ENCODE data around the gene CFAP99.
"Not testable (repeated sequence)": the region's sequence is repeated elsewhere in the genome, so short reads cannot be mapped to it uniquely, and the experiment has no call there.

CFAP99 gene

DNA sequence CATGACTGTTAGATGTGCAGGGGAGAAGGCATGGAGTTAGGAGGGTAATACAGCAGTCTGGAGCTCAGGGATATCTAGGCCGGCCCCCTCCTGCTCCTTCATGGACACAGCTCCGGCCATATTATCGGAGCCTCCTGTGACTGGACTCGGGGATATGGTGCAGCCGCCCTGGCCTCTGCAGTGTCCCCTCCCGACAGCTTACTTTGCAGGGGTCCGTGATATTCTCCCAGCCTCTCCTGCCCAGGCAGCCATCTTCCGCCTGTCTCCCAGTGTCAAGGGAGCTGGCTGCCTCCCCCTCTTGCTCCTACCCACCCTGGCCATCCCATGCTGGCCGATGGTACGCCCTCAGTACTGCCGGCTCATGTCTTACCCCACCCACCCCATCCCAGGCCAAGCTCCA lies 30.3 kb downstream of the CFAP99 start:
- no peak for DNase-seq (ENCODE audit: low read depth)

DNA sequence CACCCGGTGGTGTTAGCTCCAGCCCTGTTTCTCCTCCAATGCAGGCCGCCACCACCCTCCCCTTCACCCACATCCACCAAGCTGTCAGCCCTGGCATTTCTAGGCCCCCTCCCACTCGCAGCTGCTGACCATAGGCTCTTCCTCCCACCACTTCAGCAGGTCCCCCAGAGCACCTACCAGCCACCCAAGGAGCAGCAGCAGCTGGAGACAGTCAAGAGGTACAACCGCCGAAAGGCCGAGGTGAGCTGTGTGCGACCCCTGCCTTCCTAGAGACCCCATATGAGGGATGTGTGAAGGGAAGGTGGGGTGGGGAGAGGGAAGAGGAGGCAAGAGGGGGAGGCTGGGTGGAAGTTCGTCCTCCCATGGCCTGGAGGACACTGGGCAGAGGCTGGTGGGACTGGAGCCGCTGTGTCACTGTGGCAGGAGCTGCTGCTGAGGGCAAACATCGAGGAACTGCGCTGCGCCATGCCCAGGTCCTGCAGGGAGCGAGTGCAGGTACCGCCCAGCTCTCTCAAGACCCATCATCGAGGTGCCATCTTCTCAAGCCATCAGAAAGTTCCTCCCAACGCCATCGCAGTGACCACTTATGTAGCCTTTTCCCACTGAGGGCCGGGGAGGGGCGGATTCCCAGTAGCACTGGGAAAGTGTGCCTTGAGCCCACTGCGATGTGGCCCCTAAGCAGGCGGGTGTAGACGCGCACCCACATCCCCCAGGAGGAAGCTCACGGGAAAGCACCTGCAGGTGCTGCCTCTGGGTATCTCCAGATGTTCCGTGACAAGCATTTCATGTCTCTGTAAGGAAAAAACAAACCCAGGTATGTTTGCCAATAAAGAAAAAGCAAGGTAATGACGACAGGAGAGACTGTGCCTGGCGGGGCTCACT lies 31.0 kb downstream of the CFAP99 start:
- DNase-seq (ENCODE audit: low read depth), result no peak

DNA sequence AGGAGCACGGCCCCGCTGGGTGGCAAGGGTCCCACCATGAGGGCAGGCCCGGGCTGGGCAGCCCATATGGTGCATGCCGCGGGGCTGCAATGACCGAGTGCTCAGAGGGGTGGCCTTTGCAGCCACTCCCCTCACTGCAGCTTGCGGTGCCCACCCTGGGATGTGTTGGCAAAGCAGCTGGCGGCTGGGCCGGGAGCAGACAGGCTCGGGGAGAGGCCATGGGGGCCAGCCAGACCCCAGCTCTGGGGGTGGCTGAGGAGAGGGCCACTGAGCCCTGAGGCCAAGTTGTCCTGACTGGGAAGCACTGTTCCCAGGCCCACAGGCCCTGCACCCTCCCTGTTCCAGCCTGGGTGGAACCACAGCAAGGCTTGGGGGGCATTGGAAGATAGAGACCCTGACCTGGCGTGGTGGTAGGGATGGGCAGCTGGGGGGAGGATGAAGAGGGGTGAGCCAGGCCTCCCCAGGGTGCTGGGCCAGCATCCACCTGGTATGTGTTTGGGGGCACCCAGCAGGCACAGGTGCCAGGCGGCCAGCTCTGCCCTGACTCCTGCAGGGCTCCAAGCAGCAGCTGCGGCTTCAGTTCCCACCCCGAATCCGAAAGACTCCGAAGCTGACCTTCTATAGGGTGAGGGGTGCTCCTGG lies 31.8 kb downstream of the CFAP99 start:
- DNase-seq (ENCODE audit: low read depth), result no peak

DNA sequence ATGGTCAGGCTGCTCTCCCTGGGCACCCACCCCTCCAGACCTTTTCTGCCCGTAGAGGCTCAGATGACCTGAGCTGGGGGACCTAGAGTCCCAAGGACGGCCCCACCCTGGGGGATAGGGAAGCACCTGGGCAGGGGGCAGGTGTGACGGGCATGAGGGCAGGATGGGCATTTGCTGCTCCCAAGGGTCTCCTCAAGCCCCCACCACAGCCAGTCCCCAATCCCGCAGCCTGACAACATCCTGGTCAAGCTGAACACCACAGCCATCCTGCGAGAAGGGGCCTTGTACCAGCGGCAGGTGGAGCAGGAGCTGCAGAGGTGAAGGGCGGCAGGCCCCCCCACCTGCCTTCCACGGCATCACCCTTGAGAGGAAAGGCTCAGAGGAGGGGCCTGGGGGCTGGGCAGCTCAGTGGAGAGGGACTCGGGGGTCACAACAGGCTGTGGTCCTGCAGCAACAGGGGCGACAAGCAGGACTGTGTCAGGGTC lies 32.3 kb downstream of the CFAP99 start:
- DNase-seq (ENCODE audit: low read depth), result no peak

DNA sequence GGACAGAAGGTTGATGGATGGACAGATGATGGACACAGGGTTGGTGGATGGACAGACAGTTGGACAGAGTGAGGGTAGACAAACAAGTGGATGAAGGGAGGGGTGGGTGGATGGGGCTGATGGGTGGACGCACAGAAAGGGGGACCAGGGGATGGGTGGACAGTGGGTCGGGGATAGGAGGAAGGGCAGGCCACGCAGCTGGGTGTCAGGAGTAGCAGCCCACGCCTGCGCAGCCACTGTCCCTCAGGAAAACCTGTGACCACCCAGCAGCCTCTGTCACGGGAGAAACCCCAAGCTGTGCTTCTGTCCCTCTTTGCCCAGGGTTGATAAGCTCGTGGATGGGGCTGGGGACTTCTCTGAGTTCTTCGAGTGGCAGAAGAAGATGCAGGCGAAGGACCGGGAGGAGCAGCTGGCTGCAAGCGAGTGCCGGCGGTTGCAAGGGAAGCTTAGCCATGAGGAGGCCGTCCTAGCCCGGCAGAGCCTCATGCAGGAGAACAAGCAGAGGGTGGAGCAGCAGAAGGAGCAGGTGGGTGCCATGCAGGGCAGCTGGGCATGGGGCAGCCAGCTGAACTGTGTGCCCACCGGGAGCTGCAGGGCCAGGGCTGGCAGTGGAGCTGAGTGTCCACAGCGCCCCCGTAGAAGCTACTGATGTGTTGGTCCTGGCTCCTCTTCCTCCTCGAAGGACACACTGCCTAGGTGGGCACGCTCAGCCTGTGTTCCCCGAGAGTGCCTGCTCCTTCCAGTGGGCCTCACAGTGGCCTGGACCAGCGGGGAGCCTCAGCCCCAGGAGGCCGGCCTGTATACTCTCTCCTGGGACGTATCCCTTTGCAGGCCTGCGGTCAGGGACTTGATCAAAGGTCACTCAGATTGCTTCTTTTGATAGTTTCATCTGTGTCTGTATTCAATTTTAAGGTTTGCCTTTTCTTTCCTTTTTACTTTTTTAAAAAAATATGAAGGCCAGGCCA lies 33.3 kb downstream of the CFAP99 start:
- no peak for DNase-seq (ENCODE audit: low read depth)

DNA sequence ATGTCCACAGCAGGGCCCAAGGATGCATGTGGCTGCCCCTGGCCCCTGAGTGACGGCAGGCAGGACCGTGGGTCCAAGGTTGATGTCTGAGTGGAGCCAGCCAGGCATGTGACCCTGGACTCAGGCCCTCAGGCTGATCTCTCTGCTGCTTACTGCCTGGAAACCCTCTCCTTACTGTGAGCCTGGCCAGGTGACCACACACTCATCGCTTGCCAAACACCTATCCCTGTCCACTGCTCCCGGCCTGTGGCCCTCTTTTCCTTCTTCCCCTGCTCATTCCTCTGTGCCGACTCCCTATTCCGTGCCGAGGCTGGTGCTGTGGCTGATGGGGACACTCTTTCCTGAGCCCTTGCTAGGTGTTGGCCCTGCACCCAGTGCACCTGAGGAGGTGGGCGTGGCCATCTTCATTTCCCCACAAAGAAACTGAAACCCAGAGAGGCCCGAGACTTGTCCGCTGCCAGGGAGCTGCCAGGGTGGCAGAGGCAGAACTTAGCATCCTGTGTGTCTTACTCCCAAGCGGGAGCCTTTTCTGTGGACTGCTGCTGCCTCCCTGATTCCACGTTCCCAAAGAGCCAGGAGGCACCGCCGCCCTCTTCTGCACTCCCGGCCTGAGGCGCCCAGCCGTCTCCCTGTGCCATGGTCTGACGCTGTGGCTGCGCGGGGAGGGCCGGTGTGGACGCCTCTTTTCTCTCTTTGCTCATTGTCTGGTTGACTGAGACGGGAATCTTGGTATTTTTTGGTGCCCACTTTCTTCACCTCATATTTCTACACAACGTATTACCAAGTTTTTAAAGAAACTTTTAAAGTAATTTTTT lies 38.9 kb downstream of the CFAP99 start:
- no peak for DNase-seq (ENCODE audit: low read depth)

DNA sequence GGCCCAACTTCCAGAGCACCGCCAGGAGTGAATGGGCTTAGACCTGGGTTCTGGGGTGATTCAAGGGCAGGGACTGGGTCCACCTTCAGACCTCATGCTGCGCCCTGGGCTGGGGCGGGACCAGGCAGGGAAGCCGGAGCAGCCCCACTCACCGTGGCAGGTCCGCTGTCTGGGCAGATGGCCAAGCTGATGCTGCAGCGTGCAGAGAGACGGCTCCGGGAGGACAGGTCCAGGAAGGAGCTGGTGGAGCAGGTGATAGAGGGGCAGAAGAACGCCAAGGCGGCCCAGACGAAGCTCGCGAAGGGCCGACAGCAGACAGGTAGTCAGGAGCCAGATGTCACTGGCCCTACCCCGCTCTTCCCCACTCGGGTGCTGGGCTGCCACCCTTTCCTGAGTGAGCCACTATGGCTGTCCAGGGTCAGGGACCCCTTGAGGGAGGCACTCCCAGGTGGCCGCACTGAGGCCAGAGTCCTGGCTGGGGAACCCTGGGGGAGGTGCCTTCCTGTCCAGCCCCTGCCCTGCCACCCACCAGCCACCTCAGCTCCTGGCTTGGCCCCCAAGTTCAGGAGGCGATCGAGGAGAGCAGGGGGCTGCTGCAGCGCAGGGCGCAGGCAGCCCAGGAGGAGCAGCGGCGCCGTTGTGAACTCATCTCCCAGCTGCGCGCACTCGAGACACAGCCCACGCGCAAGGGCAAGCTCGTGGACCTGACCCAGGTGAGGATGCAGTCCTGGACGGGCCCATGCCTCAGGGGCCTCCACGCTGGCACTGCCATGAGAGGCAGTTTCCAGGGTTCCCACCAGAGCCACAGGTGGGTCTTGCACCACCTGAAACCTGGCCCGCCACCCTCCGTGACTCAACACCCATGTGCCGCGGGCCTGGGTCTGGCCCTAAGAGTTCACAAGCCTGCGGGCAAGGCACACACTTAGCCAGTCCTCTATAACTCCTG lies 40.1 kb downstream of the CFAP99 start:
- no peak for DNase-seq (ENCODE audit: low read depth)

DNA sequence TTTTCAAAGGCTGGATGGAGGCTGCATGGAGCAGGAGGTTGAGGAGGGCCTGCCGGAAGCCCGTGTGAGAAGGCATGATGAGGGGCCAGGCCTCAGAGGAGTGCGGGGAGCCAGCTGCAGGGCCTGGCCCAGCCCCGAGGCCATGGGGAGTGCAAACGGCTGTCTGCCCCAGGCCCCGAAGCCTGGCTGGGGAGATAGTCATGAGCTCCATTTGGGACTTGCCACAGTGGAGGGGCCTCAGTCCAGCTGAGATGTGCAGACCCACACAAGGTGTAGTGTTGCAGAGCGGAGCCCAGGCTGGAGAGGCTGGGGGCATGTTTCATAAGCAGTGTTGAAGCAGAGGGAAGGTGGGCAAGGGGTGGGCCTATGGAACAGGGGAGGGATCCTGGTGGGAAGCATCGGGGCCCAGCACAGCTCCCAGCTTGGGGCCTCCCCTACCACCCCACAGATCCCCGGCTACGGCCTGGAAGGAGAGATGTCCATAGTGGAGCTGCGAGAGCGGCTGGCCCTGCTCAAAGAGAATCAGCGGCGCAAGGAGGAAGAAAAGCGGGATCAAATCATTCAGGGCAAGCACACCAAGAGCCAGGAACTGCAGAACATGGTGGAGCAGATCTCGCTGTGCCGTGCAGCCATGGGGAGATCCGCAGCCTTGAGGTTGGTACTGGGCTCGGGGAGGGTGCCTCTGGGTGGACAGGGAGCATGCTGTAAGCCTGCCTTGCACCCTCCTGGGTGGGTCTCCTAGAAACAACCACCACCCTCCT lies 41.0 kb downstream of the CFAP99 start:
- DNase-seq (ENCODE audit: low read depth), result no peak

DNA sequence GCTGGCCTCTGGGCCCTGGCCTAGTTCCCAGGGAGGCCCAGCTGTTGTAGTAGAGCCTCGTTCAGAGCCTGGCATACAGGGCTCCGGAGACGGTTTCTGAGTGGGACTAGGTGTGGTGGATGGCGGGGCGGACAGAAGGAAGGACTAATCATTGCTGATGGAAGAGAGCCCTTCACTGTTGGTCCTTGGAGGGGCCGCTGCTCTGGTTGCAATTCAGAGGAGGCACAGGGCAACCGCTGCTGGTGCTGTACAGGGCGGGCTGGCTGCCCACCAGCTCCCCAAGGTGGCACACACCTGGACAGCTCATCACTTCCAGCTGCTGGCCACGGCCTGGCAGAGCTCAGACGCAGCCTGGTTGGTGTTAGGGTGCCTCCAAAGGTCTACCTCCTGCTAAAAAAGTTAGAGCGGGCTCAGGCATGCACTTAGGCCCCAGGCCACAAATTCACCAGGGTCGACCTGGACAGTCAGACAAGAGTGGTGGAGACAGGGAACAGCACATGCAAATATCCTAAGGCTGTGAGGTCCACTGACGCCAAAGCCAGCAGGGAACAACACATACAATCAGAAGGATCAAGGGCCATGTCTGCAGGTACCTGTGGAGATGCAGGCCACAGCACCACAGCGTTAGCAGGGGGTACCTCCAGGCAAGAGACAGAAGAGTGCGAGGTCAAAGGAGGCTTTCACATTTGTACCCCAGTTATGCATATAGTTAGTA lies 42.6 kb downstream of the CFAP99 start:
- DNase-seq (ENCODE audit: low read depth), result no peak

DNA sequence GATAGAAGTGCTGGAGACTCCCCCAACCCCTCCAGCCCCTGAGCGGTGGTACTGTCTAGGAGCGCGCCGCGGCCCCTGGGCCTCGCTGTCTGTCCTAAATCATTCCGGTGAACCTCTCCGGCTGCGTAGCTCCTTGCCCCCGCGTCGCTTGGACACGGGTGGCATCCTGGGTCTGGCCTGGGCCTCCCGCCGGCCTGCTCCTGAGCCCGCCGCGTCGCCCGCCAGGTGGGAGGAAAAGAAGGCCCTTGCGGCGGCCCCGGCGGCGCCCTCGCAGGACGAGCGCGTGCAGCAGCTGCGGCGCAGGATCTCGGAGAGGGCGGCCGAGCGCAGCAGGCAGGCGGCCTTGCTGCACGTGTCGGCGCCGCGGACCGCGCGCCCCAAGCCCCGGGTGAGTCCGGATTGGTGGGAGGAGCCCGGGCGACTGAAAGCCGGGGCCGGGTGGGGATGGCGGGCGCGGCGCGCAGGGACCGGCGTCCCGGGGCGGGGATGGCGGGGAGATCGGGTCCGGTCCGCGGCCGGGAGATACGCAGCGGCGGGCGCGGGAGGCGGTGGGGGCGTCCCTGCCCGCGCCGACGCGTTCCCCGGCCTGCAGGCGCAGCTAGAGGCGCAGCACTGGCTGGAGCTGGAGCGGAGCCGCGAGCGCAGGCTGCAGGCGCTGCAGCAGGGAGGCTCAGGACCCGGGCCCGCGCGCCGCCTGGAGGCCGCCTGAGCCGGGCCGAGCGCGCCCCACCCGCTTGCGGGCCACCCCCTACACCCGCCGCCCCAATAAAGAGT lies 43.6 kb downstream of the CFAP99 start:
- DNase-seq (ENCODE audit: low read depth), result peak; percentile 63

DNA sequence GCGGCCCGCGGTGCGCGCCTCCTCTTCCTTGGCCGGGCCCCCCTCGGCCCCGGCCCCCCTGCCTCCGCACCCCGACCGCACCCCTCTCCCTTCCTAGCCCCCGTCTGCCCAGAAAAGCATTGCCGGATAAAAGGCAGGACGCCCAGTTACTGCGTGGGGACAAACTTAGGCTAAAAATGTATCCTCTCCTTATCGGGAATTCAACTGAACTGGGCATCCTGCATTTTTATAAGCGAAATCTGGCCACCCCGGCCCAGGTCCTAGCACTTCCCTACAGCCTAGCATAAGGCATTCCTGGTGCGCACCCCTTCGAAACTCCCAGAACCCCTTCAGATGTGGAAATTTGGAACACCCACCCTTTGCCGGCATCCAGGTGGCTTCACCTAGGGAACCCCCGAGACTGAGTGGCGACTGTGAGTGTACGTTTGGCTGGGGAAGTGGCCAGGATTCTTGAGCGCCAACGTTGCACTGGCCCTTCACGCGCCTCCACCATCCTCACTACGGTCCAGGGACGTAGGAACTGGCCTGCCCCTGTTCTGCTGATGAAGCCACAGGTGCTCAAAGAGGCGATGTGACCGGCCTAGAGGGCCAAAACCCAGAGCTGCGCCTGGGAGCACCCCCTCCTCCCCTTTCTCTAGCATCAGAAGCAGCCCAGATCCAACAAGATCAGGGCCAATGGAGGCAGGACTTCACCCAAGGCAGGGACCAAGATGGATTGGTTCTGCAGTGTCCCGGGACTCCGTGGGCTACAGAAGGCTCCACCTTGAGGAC lies 44.4 kb downstream of the CFAP99 start:
- no peak for DNase-seq (ENCODE audit: low read depth)

DNA sequence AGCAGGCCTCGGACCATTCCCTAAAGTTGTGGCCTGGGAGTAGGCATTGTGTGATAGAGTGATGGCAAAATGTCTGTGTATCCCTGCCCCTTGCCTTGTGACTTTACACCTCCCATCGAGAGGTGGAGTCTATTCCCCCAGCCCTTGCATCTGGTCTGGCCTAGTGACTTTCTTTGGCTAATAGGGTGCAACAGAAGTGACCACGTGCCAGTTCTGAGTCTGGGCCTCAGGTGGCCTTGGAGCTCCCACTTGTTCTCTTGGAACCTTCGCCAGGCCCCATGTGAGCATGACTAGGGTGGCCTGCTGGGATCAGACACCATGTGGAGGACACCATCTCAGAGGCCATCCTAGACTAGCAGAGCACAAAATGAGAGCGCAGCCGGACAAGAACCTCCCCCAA lies 46.3 kb downstream of the CFAP99 start:
- DNase-seq (ENCODE audit: low read depth), result no peak

DNA sequence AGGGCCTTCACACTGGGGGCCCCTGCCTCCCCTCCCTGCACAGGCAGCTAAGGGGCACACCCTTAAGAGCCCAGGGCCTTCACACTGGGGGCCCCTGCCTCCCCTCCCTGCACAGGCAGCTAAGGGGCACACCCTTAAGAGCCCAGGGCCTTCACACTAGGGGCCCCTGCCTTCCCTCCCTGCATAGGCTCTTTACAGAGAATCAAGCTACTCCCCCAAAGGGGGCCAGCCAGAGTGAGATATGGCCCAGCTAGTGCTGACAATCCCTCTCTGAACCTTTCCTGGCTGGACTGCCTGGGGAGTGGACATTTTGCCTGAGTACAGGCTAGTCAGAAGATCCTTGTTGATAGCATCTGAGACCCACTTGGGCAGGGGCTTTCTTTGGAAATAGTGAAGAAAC lies 46.8 kb downstream of the CFAP99 start:
- not testable (repeated sequence) for DNase-seq (ENCODE audit: low read depth)

DNA sequence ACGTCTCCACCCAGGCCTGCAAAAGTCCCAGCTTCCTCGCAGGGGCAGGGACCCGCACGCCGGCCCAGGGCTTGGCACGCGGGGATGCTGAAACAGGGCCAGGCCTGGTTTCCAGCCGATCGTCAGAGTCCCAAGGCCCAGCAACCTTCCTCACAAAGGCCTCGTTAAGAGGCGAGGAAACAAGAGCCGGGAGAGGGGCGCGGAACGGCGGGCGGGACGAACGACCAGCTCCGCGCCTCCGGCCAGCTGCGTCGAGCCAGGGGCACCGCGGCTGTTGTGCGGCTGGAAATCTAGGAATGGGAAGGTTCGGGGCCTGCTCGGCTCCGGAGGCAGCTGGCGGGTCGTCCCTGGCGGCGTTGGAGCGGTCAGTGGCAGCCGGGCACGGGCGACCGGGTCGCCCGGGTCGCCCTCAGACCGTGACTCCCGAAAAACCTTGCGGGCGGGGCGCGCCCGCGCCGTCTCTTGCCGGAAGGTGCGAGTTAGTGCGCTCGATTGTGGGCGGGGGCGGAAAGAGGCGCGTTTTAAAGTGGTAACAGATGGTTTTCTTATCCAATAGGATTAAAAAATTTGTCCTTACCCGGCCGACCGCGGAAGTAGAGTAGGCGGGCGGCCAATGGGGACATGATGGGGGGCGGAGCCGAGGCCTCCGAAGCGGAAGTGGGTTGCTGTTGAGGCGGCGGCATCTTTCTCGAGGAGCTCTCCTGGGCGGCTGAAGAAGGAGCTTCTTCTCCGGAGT lies 49.9 kb downstream of the CFAP99 start, which contains the start of gene RNF4:
RNF4 (plus strand) TSS at position 651 of the 736 bp plus-strand sequence. CDS start 21,388 bp downstream, outside the sequence.
- DNase-seq (ENCODE audit: low read depth), result peak; percentile 94

DNA sequence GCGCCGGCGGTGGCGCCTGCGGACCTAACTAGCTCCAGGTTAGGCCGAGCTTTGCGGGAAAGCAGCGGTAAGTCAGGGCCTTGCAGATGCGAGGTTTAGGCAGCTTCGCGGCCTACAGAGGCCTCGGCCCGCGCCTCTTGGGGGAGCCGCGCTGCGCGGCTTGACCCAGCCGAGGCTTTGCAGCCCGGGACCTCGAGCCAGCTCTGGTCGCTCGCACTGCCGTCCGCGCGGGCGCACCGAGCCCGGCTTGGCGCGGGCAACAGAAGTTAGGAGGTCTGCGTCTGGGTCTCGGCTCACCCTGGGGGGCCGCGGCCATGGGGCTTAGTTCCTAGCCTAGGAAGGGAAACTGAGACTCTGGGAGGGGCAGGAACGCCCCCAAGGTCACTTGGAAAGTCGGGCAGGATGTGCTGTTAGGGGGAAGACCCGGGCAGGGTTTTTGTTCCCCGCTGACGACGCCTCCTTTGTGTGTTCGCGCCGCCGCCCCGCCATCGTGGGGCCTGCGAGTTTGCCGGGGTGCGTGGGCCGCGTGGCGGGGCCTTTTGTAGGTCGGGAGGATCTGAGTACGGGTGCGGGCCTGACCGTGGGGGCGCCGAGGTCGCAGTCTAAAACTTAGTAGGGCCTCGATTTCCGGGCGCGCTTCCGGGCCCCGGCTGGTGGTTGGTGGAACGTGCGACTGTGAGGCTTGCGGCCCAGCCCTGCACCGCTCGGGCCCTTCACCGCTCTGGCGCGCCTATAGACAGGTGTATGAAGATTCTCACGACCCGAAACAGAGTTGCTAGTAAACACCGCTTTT lies 50.6 kb downstream of the CFAP99 start:
- peak; percentile 19 for DNase-seq (ENCODE audit: low read depth)

DNA sequence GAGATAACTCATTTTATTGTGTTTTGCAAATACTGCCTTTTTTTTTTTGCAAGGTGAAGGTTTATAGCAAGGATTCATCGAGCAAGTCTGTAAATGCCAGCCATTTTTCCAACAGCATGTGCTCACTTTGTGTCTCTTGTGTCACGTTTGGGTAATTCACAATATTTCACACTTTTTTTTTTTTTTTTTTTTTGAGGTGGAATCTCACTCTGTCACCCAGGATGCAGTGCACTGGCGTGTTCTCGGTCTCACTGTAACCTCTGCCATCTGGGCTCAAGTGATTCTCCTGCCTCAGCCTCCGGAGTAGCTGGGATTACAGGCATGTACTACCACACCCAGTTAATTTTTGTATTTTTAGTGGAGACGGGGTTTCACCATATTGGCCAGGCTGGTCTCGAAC lies 52.0 kb downstream of the CFAP99 start:
- no peak for DNase-seq (ENCODE audit: low read depth)
